Activated T-cell treated with anti-CD3 and anti-CD28 coated beads, Interleukin-2, amount 50 U/mL, for 48 hours (primary cell): Measurements from ENCODE around the gene MAS1L.

ENCODE experiments used
- DNase-seq, 2 experiments: peaks; one replicate each; pipeline ENCODE4 v3.0.0-alpha.2; 2020

Gene MAS1L

DNA sequence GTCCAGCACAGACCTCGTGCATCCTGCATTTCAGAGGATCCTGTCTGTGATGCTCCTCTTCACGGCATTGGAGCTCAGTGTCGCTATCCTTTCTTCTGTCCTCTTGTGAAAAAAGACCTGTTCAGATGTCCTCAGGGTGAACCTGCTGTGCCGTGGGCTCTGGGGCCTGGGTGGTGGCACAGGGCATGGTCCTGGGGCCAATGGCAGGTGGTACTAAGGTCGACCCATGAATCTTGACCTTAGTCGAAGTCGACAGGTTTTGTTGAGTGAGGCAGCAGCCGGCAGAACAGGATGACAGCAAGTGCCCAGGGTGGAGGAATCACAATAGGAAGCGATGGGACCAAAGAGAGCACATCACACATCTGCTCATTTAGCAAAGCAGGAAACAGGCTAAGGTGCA, 22.0 kb upstream of the MAS1L start:
- no peak for DNase-seq

DNA sequence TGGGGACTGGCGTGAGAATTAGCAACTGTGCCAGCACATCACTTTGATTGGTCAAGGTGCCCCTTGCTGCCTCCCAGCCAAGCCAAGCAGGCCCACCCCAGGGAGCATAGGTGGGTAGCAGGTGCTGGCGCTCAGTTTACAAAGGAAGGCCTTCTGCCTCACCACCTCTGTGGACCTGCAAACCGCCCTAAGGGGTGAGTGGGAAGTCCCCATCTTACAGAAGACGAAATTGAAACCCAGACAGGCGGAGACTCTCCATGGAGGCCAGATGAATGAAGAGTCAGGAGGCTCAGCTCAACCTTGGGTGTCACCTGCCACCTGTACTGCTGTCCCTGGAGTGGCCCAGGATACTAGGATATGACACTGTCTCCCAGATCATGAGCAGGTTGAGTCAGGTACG, 21.5 kb upstream of the MAS1L start:
- no peak for DNase-seq

DNA sequence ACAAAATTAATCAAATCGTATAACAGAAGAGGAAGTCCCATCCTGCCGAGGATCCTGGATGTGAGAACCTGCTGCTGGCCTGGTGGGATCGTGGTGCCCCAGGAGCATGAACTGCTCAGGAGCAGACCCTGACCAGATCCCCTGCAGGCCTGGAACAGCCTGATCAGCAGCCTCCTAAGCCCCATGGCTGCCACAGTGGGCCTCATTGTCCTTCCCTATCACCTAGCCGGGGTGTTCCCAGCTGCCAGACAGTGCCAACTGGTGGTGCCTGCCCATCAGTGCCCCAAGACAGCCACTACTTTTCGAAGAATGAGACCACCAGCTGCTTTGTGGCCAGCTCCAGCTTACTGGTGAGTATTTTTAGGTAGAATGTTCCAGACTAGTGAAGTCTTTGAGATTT, 19.6 kb upstream of the MAS1L start:
- DNase-seq: no peak

DNA sequence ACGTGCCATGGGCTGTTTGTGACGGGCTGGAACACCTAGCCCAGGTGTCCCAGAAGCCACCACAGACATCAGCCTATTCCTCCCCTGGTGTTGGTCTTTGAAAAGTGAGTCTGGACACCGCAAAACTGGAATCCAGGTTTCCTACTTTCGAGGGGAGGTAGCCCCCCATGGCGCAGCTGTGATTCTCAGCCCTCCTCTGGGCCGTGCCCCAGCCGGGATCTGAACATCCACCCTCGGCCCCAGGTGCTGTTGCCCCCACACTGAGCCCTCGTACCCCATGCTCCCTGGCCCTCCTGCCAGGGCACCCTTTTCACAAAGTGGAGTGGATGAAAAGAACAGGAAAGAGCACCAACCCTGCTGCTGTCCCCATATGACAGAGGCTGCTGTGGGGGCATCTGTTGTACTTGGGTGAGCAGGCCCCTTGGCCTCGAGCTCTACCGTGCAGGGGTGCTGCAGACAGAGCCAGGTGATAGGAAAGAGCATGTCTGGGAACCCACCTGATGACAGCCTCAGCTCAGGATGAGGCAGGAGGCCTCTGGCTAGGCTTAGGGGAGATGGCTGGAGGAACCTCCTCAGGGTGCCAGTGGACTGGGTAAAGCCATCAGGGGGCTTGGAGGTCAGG, 18.8 kb upstream of the MAS1L start:
- DNase-seq: no peak

DNA sequence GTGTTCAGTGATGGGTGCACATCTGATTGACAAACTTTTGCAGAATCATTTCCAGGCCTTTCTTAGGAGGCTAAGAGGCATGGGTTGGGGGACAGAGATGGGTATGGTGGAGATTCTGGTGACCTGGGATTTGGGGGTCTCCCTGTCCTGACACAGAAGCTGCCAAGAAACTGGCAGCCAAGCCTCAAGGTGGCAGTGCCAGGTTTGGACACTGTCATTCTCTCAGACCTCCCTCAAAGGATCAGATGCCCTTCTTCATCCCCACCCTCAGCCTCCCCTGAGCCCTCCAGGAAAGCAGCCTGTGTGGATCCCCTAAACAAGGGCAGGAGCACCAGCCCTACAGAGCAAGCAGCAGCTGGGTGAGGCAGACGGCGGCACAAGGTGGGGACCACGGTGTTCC, 18.1 kb upstream of the MAS1L start:
- DNase-seq: no peak

DNA sequence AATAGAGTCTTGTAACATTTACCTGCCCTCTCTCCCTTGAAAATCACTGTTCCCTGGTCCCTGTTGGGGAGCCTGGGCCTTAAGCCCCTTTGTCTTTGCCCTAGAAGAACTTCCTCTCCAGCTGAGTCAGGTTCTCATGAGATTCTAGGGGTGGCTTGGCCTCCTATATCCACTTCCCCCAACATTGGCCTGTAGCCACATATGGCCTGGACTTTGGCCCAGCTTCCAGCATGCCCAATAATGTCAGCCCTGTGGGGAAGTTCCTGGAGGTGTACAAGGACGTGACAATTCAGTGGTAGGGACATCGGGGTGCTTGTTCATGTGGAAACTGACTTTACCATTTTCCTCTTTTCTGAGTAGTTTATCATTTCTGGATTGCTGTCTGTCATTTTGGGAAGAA, 17.2 kb upstream of the MAS1L start:
- DNase-seq: no peak

DNA sequence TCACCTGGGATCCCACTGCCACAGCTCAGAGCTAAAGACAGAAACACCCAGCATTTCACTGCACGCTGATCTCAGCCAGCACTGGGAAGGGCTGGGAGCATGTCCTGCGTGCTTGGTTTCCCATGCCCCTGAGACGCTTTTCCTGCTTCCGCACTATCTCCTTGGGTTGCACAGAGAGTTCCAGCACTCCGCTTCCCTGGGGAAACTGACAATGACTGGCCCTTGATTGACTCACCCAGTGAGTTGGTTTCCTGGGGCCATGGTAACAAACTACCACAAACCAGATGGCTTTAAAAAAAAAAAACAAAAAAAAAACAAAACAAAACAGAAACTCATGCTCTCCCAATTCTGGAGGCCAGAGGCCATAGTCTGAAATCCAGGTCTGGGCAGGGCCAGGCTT, 14.8 kb upstream of the MAS1L start:
- no peak for DNase-seq

DNA sequence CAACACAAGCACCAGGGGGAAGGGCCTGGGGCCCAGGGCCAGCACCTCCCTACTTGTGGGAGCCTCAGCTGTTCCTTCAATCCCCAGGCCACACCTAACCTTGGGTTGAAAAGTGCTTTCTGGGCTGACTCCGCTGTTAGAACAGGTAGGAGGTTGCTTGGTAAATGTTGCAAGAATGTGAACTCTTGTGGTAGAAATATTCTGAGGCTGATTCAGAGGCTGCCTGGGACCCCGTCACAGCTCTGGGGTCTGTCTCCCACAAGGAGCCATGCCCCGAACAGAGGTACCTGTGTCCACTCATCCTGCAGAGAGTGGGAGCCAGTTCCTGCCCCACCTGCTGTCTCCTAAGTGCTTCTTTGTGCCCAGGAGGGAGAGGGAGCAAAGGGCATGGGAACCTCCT, 14.4 kb upstream of the MAS1L start:
- no peak for DNase-seq

DNA sequence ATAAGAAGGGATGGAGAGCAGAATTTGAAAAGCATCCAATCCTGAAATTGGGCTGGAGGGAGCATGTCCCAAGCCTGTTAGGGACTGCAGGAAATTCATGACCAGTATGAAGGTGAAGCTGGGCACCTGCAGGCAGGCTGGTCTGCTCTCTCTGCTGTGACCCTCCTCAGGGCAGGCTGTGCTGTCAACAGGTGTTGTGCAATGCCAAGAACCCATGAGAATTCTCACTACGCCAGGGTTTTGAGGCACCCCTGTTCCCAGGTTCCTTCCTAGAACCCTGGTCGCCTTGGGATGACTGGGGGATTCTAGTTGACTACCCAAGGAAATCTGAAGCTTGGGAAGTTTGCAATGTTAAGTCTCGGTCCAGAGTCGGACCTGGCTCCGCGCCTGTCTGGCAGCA, 13.3 kb upstream of the MAS1L start:
- no peak for DNase-seq

DNA sequence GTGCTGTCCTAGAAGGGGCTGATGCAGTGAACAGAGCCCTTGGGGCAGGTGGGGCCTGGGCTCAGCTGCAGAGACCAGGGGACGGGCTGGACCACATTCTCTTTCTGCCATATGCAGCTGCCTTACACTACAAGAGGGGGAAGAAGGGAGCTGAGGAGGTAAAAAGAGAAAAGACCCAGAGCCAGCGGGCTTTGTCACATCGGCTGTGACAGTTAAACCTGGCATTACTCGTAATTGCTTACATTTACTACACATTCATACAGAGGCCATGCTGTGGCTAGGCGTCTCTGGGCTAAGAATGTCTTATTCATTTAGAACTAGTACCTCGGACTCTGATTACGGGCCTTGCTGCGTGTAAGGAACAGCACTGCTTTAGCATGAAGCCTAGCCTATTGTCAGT, 12.8 kb upstream of the MAS1L start:
- no peak for DNase-seq

DNA sequence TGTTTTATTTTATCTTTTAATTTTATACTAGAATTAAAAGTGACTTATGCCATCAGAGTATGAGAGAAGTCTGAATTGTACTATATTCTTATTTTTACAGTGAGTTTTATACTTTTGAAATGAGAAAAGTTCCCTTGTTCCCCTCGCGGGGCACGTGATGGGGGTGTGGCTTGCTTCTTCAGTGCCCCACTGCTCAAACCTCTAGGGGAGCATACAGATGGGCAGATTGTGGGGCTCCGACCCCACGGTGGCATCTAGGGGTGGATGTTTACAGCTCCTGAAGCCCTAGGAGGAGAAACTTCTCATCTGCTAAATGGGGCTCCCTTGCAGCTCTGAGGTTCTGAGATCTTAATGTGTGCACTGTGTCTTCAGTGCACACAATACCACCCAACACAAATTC, 11.9 kb upstream of the MAS1L start:
- no peak for DNase-seq

DNA sequence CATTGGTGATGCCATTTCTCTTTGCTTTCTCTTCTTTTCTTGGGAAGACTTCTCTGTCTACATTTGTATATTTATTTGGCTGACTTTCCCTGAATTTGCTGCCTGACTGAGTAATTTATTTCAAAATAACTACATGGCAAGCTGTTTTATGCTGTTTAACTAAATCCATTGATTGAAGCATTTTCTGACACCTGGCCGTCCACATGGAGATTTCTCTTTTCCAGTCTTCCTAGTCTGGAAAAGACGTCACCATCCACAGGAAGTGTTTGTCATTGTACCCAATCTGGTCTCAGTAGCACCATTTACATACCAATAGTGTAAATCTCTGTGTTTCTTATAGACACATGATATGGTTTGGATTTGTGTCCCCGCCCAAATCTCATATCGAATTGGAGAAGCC, 9.2 kb upstream of the MAS1L start:
- DNase-seq: no peak

DNA sequence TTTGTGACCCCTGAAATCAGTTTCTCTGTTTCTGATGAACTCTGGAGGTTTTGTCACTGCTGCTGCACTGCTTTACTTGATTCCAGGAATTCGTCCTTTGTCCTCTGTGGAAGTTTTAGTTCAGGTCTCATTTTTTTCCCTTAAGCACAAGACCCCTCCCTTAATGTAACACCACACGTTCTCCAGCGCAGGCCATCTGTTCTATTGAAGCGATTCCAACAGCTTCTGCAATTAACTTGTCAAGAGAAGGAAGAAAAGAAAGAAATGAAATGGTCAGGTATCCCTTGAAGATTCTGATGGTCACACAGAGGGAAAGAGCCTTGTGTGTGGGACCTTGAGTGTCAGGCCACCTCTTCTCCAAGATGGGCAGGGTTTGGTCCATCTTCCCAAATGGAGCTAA, 7.8 kb upstream of the MAS1L start:
- DNase-seq: no peak

DNA sequence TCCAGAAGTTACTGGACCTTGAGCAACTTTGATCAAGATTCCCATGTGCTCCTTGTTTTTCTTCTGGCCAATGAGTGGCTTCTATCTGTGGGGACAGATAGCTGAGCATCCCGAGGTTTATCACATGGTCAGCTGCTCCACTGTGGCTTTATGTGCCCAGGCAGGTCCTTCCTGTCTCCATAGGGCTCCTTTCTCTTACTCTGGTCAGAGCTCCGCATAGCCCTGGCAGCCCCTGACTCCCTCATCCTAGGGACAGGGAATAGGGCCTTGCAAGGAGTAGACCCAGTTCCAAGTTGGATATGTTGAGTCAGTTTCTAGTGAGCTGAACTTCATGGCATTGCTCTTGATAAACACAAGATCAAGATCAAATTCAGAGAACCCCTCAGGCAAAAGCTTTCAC, 6.4 kb upstream of the MAS1L start:
- no peak for DNase-seq

DNA sequence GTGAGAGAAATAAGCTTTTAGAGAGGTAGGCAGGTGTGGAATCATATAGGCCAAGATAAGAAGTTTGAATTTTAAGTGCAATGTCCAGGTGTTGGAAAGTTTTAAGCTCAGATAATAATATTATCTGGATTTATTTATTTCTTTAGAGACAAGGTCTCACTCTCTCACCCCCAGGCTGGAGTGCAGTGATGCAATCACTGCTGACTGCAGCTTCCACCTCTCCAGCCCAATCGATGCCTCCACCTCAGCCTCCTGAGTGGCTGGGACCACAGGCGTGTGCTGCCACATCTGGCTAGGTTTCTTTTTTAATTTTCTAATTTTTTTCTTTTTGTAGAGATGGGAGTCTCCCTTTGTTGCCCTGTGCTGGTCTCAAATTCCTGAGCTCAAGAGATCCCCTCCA, 5.5 kb upstream of the MAS1L start:
- no peak for DNase-seq

DNA sequence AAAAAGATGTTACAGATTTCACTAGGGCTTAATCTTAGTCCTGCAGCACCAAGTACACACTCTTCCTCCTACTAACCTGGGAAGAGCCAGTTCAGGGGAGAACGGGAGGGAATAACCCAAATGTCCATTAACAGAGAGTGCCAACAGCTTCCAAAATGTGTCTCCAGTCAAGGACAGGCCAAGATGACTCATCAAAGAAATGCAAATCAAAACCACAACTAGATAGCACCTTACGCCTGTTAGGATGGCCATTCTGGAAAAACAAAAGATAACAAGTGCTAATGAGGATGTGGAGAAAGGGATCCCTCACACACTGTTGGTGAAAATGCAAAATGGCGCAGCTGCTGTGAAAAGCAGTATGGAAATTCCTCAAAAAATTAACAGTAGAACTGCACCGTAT, 3.8 kb upstream of the MAS1L start:
- DNase-seq: no peak

DNA sequence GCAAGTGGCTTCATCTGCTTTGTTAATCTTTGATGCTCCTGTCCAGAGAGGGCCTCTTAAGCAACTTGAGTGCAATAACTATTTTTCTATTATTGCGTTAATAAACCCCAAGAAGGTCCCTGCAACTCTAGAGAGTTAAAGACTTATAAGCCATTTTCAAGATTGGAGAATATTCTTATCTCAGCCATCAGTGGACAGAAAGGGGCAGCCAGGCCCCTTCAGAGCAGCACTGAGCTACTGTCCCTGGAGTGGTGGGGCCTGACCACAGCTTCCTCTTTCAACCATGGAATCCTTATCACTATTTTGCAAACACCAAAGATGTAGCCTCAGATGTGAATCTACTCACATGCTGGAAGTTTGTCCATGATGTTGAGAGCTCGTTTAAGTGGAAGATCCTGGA, 2.8 kb upstream of the MAS1L start:
- DNase-seq: no peak

DNA sequence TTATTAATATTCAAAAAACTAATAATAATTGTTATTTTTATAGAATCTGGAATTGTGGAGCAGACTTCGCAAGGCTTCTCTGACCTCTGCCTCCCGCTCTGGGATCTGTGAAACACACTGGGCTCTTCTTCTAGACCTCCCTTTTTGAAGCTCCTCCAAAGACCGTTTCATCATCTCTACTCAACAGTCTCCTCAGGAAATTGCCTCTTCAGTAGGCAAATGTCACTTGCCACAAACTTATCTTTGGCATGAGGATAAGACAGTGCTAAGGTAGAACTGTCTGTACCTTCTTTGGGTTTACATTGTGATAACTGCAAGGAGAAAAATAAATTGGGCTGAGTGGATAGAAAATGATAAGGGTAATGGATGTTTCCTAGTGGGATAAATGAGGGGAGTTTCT, 2.3 kb upstream of the MAS1L start:
- no peak for DNase-seq

DNA sequence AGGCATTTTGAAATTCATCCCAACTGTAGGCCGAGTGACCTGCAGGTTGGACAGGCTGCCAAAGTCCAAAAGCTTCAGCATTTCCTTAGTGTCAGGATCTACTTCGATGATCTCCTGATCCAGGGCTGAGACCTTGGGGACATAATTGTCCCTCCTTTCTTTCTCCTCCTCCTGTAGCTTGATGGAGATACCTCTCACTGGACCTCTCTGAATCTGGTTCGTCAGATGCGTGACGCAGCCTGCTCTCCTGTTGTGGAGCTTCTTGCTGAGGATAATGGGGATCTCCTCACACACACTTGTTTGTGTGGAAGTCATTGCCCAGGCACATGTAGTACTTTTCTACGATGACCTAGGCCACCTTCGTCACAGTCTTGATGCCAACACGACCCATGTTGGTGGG, 1.5 kb upstream of the MAS1L start:
- DNase-seq: peak in 1 of 2 experiments; percentile 21

DNA sequence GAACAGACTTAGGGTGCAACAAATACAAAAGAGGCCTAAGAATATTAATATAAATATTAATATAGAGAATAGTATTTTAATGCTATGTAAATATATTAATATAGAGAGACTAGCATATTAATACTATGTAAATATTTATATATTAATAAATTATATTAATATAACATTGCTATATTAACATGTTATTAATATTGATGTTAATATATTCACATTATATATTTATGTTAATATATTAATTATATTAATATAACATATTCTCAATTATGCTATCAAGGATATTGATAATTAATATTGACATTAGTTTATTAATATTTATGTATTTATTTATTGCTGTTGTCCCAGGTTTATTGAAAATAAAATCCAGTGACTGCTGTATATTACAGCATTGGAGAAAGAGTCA, 1.1 kb upstream of the MAS1L start:
- DNase-seq: no peak

DNA sequence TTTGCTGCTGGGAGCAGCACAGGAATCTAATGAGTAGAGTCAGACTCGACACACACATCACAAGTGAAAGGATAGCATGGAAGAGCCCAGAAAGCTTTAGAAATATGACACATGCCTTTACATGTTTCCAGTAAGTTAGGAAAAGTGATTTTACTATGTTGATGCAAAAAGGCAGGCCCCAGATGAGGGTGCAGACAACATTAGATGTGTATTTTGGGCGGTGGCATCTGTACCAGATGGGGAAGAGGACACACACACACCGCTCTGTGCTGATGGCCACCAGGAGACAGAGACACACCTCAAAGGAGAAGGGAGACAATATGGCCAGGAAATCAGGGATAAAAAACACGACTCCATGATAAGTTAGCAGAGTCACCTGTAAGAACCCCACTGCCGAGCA, 625 bp downstream of the MAS1L start:
- DNase-seq: no peak

DNA sequence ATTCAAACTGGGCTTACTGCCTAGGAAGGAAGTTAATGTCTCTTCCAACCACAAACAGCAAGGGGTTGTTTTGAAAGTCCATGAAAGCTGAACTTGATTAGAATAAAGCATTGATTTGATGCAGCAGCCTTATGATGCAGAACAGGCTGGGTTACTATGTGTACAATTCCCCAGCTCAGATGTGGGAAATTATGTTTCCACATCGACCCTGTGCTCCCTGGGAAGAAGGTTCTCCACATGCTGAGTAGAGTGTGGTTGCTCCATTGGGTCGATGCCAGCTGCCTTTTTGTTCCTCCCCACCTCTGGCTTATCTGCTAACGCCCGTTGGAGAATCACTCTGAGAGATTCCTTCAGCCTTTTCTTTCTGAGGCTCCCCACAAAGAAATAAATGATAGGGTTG, 1.2 kb downstream of the MAS1L start:
- DNase-seq: no peak

DNA sequence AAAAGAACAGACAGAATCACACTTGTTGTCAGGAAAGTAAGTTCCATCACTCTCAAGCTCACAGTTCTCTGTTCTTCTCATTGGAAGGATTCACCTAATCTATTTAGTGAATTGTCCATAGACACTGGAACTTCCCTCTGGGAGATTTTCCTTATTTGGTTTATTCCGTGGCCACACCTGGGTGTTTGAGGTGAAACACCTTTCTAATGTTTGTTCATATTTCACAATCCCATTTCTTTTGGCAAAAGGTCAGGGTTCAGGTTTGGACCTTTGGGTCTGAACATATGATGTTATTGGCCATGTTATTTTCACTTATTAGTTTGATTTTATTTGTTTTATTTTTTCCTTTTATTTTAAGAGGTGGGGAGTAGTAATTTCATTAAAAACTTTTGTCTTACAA, 4.0 kb downstream of the MAS1L start:
- no peak for DNase-seq

DNA sequence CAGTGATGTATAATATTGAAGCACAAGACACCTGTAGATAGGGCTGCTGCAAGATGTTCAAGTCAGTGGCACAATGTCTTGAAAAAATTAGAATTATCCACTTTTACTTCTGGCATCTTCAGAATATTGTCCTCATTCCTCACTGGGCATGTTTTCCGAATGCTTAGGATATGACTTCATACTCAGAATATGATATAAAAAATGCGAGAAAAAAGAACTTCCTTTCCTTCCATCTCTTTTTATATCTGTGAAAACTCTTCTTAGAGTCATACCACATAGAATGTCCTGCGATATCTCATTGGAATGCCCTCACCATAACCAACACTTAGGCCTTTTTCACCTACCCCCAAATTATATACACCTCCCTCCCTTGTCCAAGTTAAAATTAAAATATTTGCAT, 4.6 kb downstream of the MAS1L start:
- DNase-seq: no peak

DNA sequence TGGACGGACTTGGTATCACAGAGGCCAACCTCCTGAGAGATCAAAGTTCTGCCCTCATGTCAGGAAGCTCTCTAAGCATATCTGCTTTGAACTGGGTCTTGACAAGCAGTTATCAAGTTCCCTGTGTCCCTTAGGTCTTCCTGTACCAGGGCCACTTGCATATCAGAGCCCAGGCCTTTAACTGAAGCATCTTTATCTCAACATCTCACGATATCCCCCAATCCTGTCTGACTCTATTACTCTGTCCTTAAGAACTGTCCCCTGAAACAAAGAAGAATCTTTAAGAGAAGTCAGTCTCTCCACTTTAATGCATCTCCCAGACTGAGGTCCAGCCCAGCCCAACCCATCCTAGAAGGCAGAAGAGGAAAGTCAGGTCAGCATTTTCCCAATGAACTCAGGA, 8.2 kb downstream of the MAS1L start:
- no peak for DNase-seq

DNA sequence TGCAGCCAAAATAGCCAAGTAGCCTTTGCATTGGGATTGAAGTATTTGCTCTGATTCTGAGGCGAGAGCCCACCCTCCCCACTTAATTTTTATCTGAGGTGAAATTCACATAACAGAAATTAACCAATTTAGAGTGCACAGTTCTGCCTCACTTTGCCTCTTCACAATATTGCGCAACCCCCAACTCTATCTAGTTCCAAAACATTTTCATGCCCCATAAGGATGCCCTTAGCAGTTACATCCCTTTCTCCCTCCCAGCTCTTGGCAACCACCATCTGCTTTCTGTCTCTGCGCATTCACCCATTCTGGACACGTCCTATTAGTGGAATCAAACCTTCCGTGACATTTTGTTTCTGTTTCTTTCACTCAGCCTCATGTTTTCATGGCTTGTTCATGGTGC, 9.0 kb downstream of the MAS1L start:
- DNase-seq: no peak
